ENCODE data around the gene ADAMTS19.

DNA sequence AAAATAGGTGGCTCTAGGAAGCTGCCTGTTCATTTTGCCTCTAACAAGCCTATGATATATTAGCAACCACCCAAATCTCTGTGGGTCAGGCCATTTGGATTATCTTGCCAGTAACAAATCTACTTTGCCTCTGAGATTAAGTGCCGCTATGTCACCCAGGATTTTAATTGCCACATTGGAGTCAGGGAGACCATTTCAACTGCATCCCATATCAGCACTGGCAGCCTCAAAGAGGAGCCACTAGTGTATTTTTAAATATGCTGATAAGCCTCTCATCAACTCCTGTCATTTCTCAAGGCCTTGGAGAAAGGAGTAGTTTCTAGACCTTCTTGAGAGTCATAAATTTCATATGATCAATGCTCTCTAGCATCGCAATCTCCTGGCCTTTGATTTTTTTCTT, 12.1 kb upstream of the ADAMTS19 start:
- no peak for TF ChIP-seq ISL1 (CRISPR knock-in tag; IDR thresholded peaks at IDR 0.05)
- TF ChIP-seq, protein P1, sequence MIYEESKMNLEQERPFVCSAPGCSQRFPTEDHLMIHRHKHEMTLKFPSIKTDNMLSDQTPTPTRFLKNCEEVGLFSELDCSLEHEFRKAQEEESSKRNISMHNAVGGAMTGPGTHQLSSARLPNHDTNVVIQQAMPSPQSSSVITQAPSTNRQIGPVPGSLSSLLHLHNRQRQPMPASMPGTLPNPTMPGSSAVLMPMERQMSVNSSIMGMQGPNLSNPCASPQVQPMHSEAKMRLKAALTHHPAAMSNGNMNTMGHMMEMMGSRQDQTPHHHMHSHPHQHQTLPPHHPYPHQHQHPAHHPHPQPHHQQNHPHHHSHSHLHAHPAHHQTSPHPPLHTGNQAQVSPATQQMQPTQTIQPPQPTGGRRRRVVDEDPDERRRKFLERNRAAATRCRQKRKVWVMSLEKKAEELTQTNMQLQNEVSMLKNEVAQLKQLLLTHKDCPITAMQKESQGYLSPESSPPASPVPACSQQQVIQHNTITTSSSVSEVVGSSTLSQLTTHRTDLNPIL (CRISPR knock-in tag; IDR thresholded peaks at IDR 0.05; ENCODE audit: low read depth), result no peak
- TF ChIP-seq RARB (CRISPR knock-in tag; IDR thresholded peaks at IDR 0.05), result no peak
- TF ChIP-seq ZNF70 (CRISPR knock-in tag; IDR thresholded peaks at IDR 0.05), result no peak
- no peak for TF ChIP-seq CSDC2 (CRISPR knock-in tag; IDR thresholded peaks at IDR 0.05)
- no peak for TF ChIP-seq TOX (CRISPR knock-in tag; IDR thresholded peaks at IDR 0.05; ENCODE audit: borderline replicate concordance)
- no peak for TF ChIP-seq ZFP30 (CRISPR knock-in tag; IDR thresholded peaks at IDR 0.05)
- TF ChIP-seq, protein P2, sequence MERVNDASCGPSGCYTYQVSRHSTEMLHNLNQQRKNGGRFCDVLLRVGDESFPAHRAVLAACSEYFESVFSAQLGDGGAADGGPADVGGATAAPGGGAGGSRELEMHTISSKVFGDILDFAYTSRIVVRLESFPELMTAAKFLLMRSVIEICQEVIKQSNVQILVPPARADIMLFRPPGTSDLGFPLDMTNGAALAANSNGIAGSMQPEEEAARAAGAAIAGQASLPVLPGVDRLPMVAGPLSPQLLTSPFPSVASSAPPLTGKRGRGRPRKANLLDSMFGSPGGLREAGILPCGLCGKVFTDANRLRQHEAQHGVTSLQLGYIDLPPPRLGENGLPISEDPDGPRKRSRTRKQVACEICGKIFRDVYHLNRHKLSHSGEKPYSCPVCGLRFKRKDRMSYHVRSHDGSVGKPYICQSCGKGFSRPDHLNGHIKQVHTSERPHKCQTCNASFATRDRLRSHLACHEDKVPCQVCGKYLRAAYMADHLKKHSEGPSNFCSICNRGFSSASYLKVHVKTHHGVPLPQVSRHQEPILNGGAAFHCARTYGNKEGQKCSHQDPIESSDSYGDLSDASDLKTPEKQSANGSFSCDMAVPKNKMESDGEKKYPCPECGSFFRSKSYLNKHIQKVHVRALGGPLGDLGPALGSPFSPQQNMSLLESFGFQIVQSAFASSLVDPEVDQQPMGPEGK (CRISPR knock-in tag; IDR thresholded peaks at IDR 0.05; ENCODE audit: borderline replicate concordance), result no peak
- no peak for TF ChIP-seq GLIS3 (CRISPR knock-in tag; IDR thresholded peaks at IDR 0.05)
- TF ChIP-seq ZNF8 (CRISPR knock-in tag; IDR thresholded peaks at IDR 0.05), result no peak
- TF ChIP-seq TCF4 (CRISPR knock-in tag; IDR thresholded peaks at IDR 0.05; ENCODE audit: borderline replicate concordance), result no peak
- no peak for TF ChIP-seq OSR1 (CRISPR knock-in tag; IDR thresholded peaks at IDR 0.05)

Data from SK-N-SH treated with all-trans-retinoic acid at 6 μM for 48 hours (cell line).